GM21717 (cell line): Measurements from ENCODE around the gene RPS8.
"Not testable (repeated sequence)": the region's sequence is repeated elsewhere in the genome, so short reads cannot be mapped to it uniquely, and the experiment has no call there.

ENCODE experiments used
- ATAC-seq: cut with Tn5 transposase; IDR thresholded peaks from one replicate; pipeline ENCODE4 v1.9.1; 2021; ENCODE audit warnings: mild to moderate bottlenecking, moderate library complexity; ENCODE audit not compliant: unreplicated experiment

RPS8 gene

GRCh38 chr1:44819196-44819607 is 43.9 kb downstream of the RPS8 start:
- no peak for ATAC-seq

GRCh38 chr1:44819608-44820327 is 44.4 kb downstream of the RPS8 start:
- ATAC-seq, result peak; percentile 75

DNA sequence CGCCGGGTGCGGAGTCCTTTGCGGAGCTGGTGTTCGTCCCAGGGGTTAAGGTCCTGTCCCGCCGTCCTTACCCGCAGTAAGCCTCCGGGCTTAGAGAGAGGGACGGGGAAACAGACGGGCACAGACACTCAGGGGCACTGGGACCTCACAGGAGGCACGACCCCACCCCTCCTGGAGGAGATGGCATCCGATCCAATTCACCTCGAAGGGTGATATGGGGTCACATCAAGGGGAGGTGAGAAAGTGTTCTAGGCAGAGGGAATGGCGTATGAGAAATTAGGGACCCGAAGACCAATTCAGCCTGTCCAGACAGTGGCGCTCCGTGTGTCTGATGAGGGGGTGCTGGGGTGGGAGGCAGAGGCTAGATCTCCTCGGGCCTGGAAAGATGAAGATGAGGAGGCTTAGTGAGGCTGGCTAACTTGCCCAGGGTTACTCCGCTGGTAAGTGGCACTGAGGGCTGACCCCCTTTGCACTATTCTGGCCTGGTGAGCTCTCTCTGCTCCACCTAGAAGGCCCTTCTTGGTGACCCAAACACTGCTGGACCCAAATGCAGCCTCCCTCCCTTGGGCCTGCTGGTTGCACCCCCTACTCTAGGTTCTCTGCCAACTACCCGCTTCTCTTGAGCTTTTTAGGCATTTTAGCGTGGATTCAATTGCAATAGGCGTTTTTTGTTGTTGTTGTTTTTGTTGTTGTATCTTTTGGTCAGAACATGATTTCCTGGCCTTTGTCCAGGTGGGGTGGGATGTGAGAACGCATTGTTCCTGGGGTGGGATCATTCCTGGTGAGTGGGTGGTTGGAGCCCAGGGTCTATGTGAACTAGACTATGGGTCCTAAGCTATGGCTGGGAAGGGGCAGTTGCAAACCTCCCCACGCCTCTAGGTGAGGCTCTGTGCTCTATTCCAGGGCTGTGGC is 45.2 kb downstream of the RPS8 start:
- peak; percentile 1 for ATAC-seq

DNA sequence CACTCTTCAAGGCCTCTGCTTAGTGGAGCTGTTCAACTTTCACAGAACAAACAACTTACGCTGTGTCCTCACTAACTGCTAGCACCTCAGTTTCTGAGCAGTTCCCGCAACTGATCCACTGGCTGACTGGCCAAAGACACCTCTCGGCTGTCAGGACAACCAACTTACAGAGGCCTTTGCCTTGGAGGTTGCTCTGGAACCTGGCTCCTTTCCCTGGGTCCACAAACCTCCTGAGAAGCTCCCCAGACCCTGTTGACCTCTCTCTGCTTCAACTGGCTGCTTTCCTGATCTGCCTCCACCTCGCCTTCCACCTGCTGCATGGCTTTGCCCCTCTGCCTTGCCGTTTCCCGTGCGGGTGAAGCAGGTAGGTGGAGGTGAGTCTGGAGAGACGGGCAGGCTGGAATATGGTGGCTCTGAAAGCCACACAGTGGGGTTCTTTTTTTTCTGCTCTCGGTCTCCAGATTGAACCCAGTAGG is 45.9 kb downstream of the RPS8 start:
- ATAC-seq, result no peak

GRCh38 chr1:44822131-44822701 is 46.9 kb downstream of the RPS8 start:
- ATAC-seq, result no peak

DNA sequence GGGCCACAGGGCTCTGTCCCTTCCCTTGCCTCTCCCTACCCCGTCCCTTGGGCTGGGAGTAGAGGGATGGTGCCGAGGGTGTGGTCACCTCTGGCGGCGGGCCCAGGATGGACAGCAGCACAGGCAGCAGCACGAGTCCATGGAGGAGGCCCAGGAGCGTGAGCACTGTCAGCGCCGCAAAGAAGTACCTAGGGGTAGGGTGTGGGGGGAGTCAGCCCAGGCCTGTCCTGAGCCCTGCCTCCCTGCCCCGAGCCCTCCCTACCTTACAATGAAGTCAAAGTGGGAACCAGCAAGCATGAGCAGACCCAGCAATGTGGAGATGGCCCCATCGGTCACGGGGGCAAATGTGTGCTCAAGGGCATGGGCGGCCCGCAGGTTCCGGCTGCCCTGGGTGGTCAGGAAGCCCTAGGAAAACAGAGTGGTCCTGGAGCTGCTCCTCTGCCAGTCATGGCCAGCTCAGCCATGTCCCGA is 47.7 kb downstream of the RPS8 start:
- no peak for ATAC-seq

- not testable (repeated sequence) for ATAC-seq
Observed at GRCh38 chr1:44824392-44824791, 49.1 kb downstream of the RPS8 start.

DNA sequence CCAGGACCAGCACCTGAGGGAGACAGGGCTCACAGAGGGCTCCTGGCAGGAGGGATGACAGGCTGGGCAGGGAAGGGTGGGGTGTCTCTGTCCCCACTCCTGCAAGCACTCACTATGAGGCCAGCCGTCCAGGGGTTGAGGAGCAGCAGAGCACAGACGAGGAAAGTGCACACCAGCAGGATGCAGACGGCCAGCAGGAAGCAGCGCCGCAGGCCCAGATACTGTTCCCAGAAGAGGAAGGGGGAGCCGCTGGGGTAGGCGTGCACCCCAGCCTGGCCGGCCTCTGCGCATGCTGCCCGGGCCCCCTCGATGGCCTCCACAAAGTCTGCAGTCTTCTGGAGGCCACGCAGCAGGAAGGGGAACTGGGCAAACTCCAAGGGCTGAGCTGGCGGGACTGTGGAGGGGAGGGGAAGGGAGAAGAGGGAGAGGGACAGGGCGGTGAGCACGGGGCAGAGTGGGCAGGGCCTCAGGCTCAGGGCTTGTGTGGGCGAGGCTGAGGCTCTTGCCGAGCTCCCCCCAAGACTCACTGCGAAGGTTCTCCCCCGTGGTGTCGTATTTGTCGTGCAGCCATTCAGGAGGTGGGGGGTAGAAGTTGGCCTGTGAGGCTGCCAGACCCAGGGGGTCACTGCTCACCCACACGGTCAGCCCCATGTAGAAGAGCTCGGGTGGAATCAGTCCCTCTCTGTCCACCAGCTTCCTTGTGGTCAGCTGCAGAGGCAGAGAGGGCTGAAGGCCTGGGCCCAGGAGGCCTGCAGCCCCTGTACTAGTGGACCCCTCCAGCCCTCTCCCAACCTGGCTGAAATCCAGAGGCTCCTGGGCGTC is 51.2 kb downstream of the RPS8 start:
- ATAC-seq, result no peak

DNA sequence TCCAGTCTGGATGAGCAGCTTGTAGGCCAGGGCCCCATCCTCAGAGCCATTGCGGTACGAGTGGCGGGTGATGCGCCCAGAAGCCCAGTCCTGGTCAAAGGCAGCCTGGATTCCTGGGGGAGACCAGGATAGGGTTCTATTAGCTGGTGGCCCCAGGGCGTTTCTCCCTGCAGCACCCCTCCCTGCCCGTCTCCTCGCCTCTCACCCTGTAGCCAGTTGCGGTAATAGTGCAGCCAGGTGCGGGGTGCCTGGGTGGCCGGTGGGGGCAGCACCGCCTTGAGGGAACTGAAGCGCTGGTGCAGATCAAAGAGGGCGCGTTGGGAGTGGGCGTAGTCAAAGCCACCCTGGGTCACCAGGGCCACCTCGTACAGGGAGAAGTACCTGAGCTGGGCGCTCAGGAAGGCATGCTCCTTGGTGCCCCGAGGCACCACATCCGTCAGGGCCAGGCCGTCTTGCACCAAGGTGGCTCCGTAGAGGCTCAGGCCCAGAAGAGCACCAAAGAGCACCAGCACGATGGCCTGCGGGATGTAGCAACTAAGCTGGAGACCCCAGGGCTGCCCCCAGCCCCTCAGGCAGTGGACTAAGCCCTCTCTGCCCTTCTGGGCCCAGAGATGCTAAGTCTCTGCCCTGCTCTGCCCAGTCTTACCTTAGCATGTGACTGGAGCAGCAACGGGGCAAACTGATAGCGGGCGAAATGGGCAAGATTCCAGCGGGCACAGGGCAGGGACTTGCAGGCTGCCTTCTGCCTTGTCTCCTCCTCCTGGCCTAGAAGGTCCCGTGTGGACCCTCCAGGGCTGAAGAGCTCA is 52.1 kb downstream of the RPS8 start:
- ATAC-seq, result no peak

GRCh38 chr1:44828003-44828651 is 52.8 kb downstream of the RPS8 start:
- no peak for ATAC-seq
